Stimulated activated CD8-positive, alpha-beta memory T cell treated with anti-CD3 and anti-CD28 coated beads, Interleukin-15, amount 100 ng/mL, for 1 hour (primary cell): ENCODE data around the gene ANKRD40.
"Not testable (repeated sequence)": the region's sequence is repeated elsewhere in the genome, so short reads cannot be mapped to it uniquely, and the experiment has no call there.

Experiments
- DNase-seq: peaks from one replicate; pipeline ENCODE4 v3.0.0-alpha.2; 2020; ENCODE audit warnings: low read depth

ANKRD40 gene

GRCh38 chr17:50707289-50708049, at the start of gene ANKRD40:
ANKRD40 (minus strand) TSS chr17:50707914; CDS start chr17:50707654, 260 bp downstream.
- peak; percentile 85 for DNase-seq

- DNase-seq: no peak
Measured at GRCh38 chr17:50754521-50754920, 46.8 kb upstream of the ANKRD40 start.

- DNase-seq: no peak
Measured at GRCh38 chr17:50749245-50749644, 41.5 kb upstream of the ANKRD40 start.

- no peak for DNase-seq
Measured at GRCh38 chr17:50745631-50746030, 37.9 kb upstream of the ANKRD40 start.

GRCh38 chr17:50739098-50739497, 31.4 kb upstream of the ANKRD40 start:
- DNase-seq: no peak

GRCh38 chr17:50737118-50737698, 29.5 kb upstream of the ANKRD40 start:
- DNase-seq: no peak

- DNase-seq: no peak
Measured at GRCh38 chr17:50735287-50735686, 27.6 kb upstream of the ANKRD40 start.

GRCh38 chr17:50731575-50732460, 24.1 kb upstream of the ANKRD40 start:
- DNase-seq: no peak

- DNase-seq: no peak
Measured at GRCh38 chr17:50728881-50729765, 21.4 kb upstream of the ANKRD40 start.

GRCh38 chr17:50728112-50728429, 20.4 kb upstream of the ANKRD40 start:
- no peak for DNase-seq

GRCh38 chr17:50725769-50726655, 18.3 kb upstream of the ANKRD40 start:
- DNase-seq: no peak

GRCh38 chr17:50724622-50725021, 16.9 kb upstream of the ANKRD40 start:
- DNase-seq: not testable (repeated sequence)

- no peak for DNase-seq
Measured at GRCh38 chr17:50722746-50723145, 15.0 kb upstream of the ANKRD40 start.

GRCh38 chr17:50721194-50722010, 13.7 kb upstream of the ANKRD40 start:
- no peak for DNase-seq

- no peak for DNase-seq
Measured at GRCh38 chr17:50719924-50720794, 12.4 kb upstream of the ANKRD40 start.

GRCh38 chr17:50719144-50719923, 11.6 kb upstream of the ANKRD40 start, which contains the start of gene LUC7L3:
LUC7L3 (plus strand) TSS chr17:50719603; CDS start chr17:50719733, 130 bp downstream.
- DNase-seq: peak; percentile 84

- DNase-seq: no peak
Measured at GRCh38 chr17:50715471-50715870, 7.8 kb upstream of the ANKRD40 start.

GRCh38 chr17:50712641-50713040, 4.9 kb upstream of the ANKRD40 start:
- DNase-seq: no peak
